Aorta (tissue), 5 donors: ENCODE data around the gene THEM4. TPM values are rescaled to one million over a fixed set of nuclear protein-coding genes. Genes with fewer than 3 reads are reported as not detected.
"Not testable (repeated sequence)": the region's sequence is repeated elsewhere in the genome, so short reads cannot be mapped to it uniquely, and the experiment has no call there.

ENCODE experiments used
- ATAC-seq: fragments of 200-7000 bp; cut with Tn5 transposase; one replicate; pipeline ENCODE4 v1.9.1; 2022; ENCODE audit warnings: moderate library complexity; ENCODE audit not compliant: low FRiP score
- DNase-seq, 2 donors: peaks; one replicate each; pipeline ENCODE4 v3.0.0-alpha.2; 2020
- H3K27ac ChIP-seq, 2 donors: one replicate each; pipeline ENCODE4 v1.5.1; 2013; ENCODE audit warnings: low read length in 2 of 2, mild to moderate bottlenecking in 2 of 2, moderate library complexity in 2 of 2, control low read depth in 1 of 2, inconsistent platforms in 1 of 2, low read depth in 1 of 2
- H3K27me3 ChIP-seq, 2 donors: one replicate each; pipeline ENCODE4 v1.6.1; 2013; ENCODE audit warnings: control low read depth in 1 of 2, low read length in 1 of 2, mild to moderate bottlenecking in 1 of 2, moderate library complexity in 1 of 2; ENCODE audit not compliant: insufficient read depth in 2 of 2, control insufficient read depth in 1 of 2
- H3K36me3 ChIP-seq, 2 donors: one replicate each; pipeline ENCODE4 v1.6.1; 2013; ENCODE audit warnings: control low read depth in 1 of 2, low read length in 1 of 2, mild to moderate bottlenecking in 1 of 2; ENCODE audit not compliant: insufficient read depth in 2 of 2, control insufficient read depth in 1 of 2
- H3K4me1 ChIP-seq, 2 donors: one replicate each; pipeline ENCODE4 v1.6.1; 2013; ENCODE audit warnings: low read length in 2 of 2, control low read depth in 1 of 2, mild to moderate bottlenecking in 1 of 2, moderate library complexity in 1 of 2; ENCODE audit not compliant: insufficient read depth in 2 of 2, control insufficient read depth in 1 of 2
- H3K4me3 ChIP-seq, 2 donors: one replicate each; pipeline ENCODE4 v1.5.1; 2013; ENCODE audit warnings: low read length in 2 of 2, control low read depth in 1 of 2, mild to moderate bottlenecking in 1 of 2
- H3K9me3 ChIP-seq: one replicate; pipeline ENCODE4 v1.6.1; 2013; ENCODE audit warnings: mild to moderate bottlenecking, low read length; ENCODE audit not compliant: control insufficient read depth
- WGBS, 2 donors: extraction: QIAGEN DNeasy Blood & Tissue Kit; methylation state at CpG; one replicate each; pipeline ENCODE4 v1.1.7; 2013; 5-methylcytosine and 5-hydroxymethylcytosine counted together
- intact Hi-C, 2 donors: fragments of 100-400 bp; cut with DNase I; formaldehyde crosslinking; loops; one replicate each; pipeline versions ENCODE4 v1.14.2 to v1.15.0; 2022
- polyA plus RNA-seq, 2 donors: library from polyadenylated mRNA; stranded (reverse); fragments of 200-250 nt; gene quantifications; one replicate each; pipeline ENCODE4 v1.2.3, GENCODE V29; 2013
- total RNA-seq, 2 donors: library from RNA; stranded (reverse); fragmentation: NEBNext Ultra II Directional; extraction: Animal tissue kit (Norgen Biotek cat#: 25700); gene quantifications; one replicate each; pipeline ENCODE4 v1.2.1, GENCODE V29; 2021
- donor health status: healthy with polysubstance abuse.
- donor health status: Bipolar disorder and iron deficiency.
- donor health status: DM: no; HTN: no; CAD: no.
- donor health status: DM: no; HTN: no; CAD: no.
- donor health status: DM: yes; HTN: yes; CAD: no.

Gene THEM4
- total and polyA plus RNA-seq, 4 donors, result 3.8 to 17.5 (median 12.0) TPM

DNA sequence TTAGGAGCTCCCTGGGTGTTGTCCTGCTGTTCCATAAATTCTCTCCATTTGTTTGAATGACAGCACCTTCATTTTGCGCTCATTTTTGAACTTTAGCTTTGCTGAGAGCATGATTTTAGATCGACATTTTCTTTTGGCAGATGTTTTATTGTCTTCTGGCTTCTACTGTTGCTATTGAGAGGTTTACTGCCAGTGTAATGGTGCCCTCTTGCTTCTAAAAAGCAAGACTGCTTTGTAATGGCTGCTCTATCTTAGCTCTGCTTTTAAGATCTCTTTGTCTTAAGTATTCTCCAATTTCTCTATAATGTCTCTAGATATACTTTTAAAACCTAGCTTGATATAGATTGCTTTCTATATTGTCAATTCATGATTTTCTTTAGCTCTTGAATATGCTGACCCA lies 27.8 kb downstream of the THEM4 start:
- Histone ChIP-seq H3K9me3 (no peaks in the 10 kb centered on the region), H3K4me1 (no peaks in the 10 kb centered on the region), H3K36me3 (peaks cover 0 to 2% of the 10 kb centered on the region in 2 donors), H3K27me3 (no peaks in the 10 kb centered on the region), H3K27ac (no peak overlapping the region), H3K4me3 (no peak overlapping the region)
- DNase-seq, result no peak
- intact Hi-C loops, result no loop called here
- 46 to 55% methylated on average over 2 of the region's 2 CpGs for WGBS, 2 donors
- no peak for ATAC-seq

- ATAC-seq (no peak), DNase-seq (no peak)
- Histone ChIP-seq H3K4me3 (no peak overlapping the region), H3K27ac (no peak overlapping the region), H3K4me1 (no peaks in the 10 kb centered on the region), H3K9me3 (no peaks in the 10 kb centered on the region), H3K27me3 (no peaks in the 10 kb centered on the region), H3K36me3 (no peaks in the 10 kb centered on the region)
- intact Hi-C loops, result no loop called here
- 92 to 100% methylated on average over 1 of the region's 1 CpG for WGBS, 2 donors
Measured at GRCh38 chr1:151875419-151876097, 33.8 kb downstream of the THEM4 start.

DNA sequence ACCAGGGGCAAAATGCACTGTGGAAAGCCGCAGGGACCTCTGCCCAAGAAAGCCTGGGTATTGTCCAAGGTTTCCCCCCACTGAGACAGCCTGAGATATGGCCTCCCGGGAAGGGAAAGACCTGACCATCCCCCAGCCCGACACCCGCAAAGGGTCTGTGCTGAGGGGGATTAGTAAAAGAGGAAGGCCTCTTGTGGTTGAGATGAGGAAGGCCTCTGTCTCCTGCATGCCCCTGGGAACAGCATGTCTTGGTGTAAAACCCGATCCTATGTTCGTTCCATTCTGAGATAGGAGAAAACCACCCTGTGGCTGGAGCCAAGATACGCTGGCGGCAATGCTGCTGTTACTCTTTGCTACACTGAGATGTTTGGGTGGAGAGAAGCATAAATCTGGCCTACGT lies 36.5 kb downstream of the THEM4 start:
- ATAC-seq, H3K27ac ChIP-seq, intact Hi-C loops, H3K4me3 ChIP-seq, H3K27me3 ChIP-seq, DNase-seq, H3K36me3 ChIP-seq, H3K9me3 ChIP-seq, H3K4me1 ChIP-seq: not testable (repeated sequence)
- 72 to 75% methylated on average over 9 of the region's 9 CpGs for WGBS, 2 donors

GRCh38 chr1:151871284-151872030 lies 37.9 kb downstream of the THEM4 start:
- H3K9me3 ChIP-seq, result no peaks in the 10 kb centered on the region
- intact Hi-C loops, result no loop called here
- H3K4me3 ChIP-seq, result no peak overlapping the region
- WGBS, 2 donors, result 43 to 52% methylated on average over 5 of the region's 5 CpGs
- H3K4me1 ChIP-seq, result no peaks in the 10 kb centered on the region
- H3K27ac ChIP-seq, result no peak overlapping the region
- no peaks in the 10 kb centered on the region for H3K27me3 ChIP-seq
- no peak for DNase-seq
- ATAC-seq, result no peak
- no peaks in the 10 kb centered on the region for H3K36me3 ChIP-seq

DNA sequence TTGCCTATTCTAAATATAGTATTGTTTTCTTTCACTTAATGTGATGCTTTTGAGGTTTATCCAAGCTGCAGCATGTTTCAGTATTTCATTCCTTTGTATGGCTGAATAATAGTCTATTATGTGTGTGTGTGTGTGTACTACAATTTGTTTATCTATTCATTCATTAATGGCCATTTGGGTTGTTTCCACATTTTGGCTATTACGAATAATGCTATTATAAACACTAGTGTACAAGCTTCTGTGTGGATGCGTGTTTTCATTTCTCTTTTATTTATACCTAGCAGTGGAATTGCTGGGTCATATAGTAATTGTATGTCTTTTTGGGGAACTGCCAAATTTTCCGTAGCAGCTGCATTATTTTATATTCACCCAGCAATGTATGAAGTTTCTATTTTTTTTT lies 40.8 kb downstream of the THEM4 start:
- intact Hi-C loops, result no loop called here
- Histone ChIP-seq H3K9me3 (no peaks in the 10 kb centered on the region), H3K27ac (no peak overlapping the region), H3K27me3 (no peaks in the 10 kb centered on the region), H3K4me1 (no peaks in the 10 kb centered on the region), H3K36me3 (no peaks in the 10 kb centered on the region), H3K4me3 (no peak overlapping the region)
- DNase-seq, result no peak
- 29 to 41% methylated on average over 3 of the region's 3 CpGs for WGBS, 2 donors
- no peak for ATAC-seq

DNA sequence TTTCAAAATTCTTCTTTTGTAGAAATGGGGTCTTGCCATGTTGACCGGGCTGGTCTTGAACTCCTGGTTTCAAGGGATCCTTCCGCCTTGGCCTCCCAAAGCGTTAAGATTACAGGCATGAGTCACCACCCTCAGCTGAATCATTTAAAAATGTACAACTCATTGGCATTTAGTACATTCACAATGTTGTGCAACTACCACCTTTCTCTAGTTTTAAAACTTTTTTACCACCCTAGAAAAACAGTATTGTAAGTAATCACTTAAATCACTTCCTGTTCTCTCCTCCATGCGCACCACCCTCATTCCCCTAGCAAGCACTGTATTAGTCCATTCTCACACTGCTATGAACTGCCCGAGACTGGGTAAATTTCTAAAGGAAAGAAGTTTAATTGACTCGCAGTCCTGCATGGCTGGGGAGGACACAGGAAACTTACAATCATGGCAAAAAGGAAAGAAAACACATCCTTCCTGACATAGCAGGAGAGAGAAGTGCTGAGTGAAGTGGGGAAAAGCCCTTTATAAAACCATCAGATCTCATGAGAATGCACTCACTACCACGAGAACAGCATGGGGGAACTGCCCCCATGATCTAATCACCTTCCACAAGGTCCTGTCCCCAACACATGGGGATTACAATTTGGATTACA lies 41.4 kb downstream of the THEM4 start:
- no peaks in the 10 kb centered on the region for H3K4me1 ChIP-seq
- WGBS, 2 donors, result 65 to 68% methylated on average over 7 of the region's 7 CpGs
- H3K27me3 ChIP-seq, result no peaks in the 10 kb centered on the region
- no peaks in the 10 kb centered on the region for H3K9me3 ChIP-seq
- intact Hi-C loops, result no loop called here
- no peak overlapping the region for H3K4me3 ChIP-seq
- DNase-seq, result no peak
- no peak overlapping the region for H3K27ac ChIP-seq
- H3K36me3 ChIP-seq, result no peaks in the 10 kb centered on the region
- ATAC-seq, result no peak

- H3K27ac ChIP-seq, result no peak overlapping the region
- no peaks in the 10 kb centered on the region for H3K4me1 ChIP-seq
- DNase-seq (no peak), ATAC-seq (no peak)
- WGBS, 2 donors, result 60 to 62% methylated on average over 2 of the region's 2 CpGs
- H3K4me3 ChIP-seq, result no peak overlapping the region
- no peaks in the 10 kb centered on the region for H3K36me3 ChIP-seq
- intact Hi-C loops, result no loop called here
- no peaks in the 10 kb centered on the region for H3K9me3 ChIP-seq
- H3K27me3 ChIP-seq, result no peaks in the 10 kb centered on the region
Measured at GRCh38 chr1:151867321-151867720, 42.0 kb downstream of the THEM4 start.

DNA sequence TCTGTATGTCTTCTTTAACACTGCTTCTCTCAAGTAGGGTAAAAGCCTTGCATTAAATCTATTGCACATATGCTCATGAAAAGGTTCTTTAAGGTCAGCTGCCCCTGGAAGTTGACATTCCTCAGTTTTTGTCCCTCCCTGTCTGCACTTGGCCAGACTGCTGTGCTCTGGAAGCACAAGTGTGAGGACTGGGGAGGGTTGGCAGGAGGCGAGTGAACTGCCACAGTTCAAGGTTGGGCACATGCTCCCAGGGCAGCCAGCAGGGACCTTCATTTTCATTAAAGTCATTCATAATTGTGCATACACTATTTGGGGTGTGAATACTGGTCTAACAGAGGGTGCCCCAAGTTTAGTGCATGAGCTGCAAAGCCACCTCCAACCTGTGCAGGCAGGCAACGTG lies 44.9 kb downstream of the THEM4 start:
- Histone ChIP-seq H3K9me3 (no peaks in the 10 kb centered on the region), H3K36me3 (no peaks in the 10 kb centered on the region), H3K27me3 (no peaks in the 10 kb centered on the region), H3K4me1 (no peaks in the 10 kb centered on the region), H3K27ac (no peak overlapping the region), H3K4me3 (no peak overlapping the region)
- ATAC-seq (no peak), DNase-seq (no peak)
- WGBS, 2 donors, result 29 to 41% methylated on average over 2 of the region's 2 CpGs
- intact Hi-C loops, result no loop called here

DNA sequence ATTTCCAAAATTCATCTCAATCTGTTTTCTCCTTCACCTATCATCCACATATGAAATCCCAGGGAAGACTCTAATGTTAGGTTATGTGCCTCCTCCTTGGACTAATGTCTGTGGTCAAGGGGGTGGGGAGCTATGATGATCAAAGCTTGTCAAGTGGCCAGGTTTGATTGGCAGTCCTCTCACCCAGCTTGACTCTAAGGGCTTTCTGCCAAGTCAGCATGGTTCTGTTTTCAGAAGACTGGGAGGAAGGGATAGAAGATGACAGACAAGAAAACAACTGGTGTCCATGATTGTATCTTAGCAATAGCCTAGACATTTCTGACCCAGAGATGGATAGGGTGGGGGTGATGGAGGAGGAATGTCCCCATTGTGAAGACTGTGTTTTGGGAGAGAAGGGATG lies 46.7 kb downstream of the THEM4 start:
- H3K27me3 ChIP-seq, result no peaks in the 10 kb centered on the region
- no peak for DNase-seq
- H3K9me3 ChIP-seq, result no peaks in the 10 kb centered on the region
- no peaks in the 10 kb centered on the region for H3K4me1 ChIP-seq
- intact Hi-C loops, result no loop called here
- no peak overlapping the region for H3K27ac ChIP-seq
- ATAC-seq, result no peak
- no peak overlapping the region for H3K4me3 ChIP-seq
- no peaks in the 10 kb centered on the region for H3K36me3 ChIP-seq
